Osteocyte (in vitro differentiated cells): ENCODE results near the gene F8. TPM values are rescaled to one million over a fixed set of nuclear protein-coding genes. Genes with fewer than 3 reads are reported as not detected.
"Not testable (repeated sequence)": the region's sequence is repeated elsewhere in the genome, so short reads cannot be mapped to it uniquely, and the experiment has no call there.

ENCODE experiments used
- DNase-seq: peaks from one replicate; pipeline ENCODE4 v3.0.0; 2021; ENCODE audit warnings: mixed read lengths; ENCODE audit not compliant: unreplicated experiment; ENCODE audit errors: extremely low spot score
- H3K27ac Mint-ChIP-seq: one replicate; pipeline ENCODE4 v1.8.0; 2021; ENCODE audit warnings: mild to moderate bottlenecking, mixed read lengths; ENCODE audit not compliant: unreplicated experiment
- H3K27me3 Mint-ChIP-seq: one replicate; pipeline ENCODE4 v1.8.0; 2021; ENCODE audit warnings: mixed read lengths; ENCODE audit not compliant: unreplicated experiment
- H3K36me3 Mint-ChIP-seq: one replicate; pipeline ENCODE4 v1.8.0; 2021; ENCODE audit warnings: mixed read lengths; ENCODE audit not compliant: unreplicated experiment
- H3K4me1 Mint-ChIP-seq: one replicate; pipeline ENCODE4 v1.8.0; 2021; ENCODE audit warnings: mixed read lengths; ENCODE audit not compliant: unreplicated experiment
- H3K4me3 Mint-ChIP-seq: one replicate; pipeline ENCODE4 v1.8.0; 2021; ENCODE audit warnings: mild to moderate bottlenecking, moderate library complexity, mixed read lengths; ENCODE audit not compliant: unreplicated experiment
- H3K9me3 Mint-ChIP-seq: one replicate; pipeline ENCODE4 v1.8.0; 2021; ENCODE audit warnings: mixed read lengths; ENCODE audit not compliant: unreplicated experiment
- total RNA-seq: library from RNA; stranded (reverse); gene quantifications from 2 replicates; pipeline ENCODE4 v1.2.1, GENCODE V29; 2021
- TF ChIP-seq, protein P1 (sequence below): fragments of 200-600 bp; sonication (generic); IDR thresholded peaks from 2 replicates; pipeline ENCODE4 v1.5.0; 2021; ENCODE audit warnings: antibody characterized with exemption, mild to moderate bottlenecking, moderate library complexity

F8 gene
- total RNA-seq, 1 donor from 2014 or later: 2.2 TPM

- not testable (repeated sequence) for DNase-seq, H3K4me3 Mint-ChIP-seq, H3K27ac Mint-ChIP-seq, H3K4me1 Mint-ChIP-seq, H3K36me3 Mint-ChIP-seq, H3K9me3 Mint-ChIP-seq, H3K27me3 Mint-ChIP-seq
Observed at GRCh38 chrX:154885549-154885948, 137.0 kb downstream of the F8 start.

DNA sequence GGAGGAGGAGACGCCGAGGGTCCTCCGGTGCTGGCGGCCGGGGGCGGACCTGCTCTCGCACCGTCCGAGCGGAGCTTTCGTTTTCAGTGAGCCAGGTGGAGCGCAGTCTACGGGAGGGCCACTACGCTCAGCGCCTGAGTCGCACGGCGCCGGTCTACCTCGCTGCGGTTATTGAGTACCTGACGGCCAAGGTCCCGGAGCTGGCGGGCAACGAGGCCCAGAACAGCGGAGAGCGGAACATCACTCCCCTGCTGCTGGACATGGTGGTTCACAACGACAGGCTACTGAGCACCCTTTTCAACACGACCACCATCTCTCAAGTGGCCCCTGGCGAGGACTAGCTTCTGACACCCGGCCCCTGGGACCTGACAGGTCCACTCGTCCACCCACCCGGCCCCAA is 137.5 kb downstream of the F8 start:
- H3K9me3 Mint-ChIP-seq, H3K27ac Mint-ChIP-seq, H3K27me3 Mint-ChIP-seq, H3K4me3 Mint-ChIP-seq, H3K36me3 Mint-ChIP-seq, DNase-seq, H3K4me1 Mint-ChIP-seq: not testable (repeated sequence)

DNA sequence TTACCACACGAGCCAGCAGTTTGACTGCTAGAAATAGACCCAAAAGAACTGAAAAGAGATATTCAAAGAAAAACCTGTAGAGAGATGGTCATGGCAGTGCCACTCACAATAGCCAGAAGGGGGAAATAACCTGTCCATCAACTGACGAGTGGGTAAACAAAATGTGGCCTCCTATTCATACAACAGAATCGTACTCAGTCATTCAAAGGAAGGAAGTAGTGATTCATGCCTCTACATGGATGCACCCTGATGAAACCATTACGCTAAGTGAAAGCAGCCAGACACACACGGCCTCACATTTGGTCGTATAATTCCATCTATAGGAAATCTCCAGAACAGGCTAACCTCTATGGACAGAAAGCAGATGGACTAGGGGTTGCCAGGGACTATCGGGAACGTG is 138.5 kb downstream of the F8 start:
- H3K27ac Mint-ChIP-seq, H3K27me3 Mint-ChIP-seq, H3K4me3 Mint-ChIP-seq, H3K36me3 Mint-ChIP-seq, H3K9me3 Mint-ChIP-seq, H3K4me1 Mint-ChIP-seq, DNase-seq: not testable (repeated sequence)

- Mint-ChIP-seq H3K36me3 (no peaks in the 10 kb centered on the region), H3K4me1 (no peaks in the 10 kb centered on the region), H3K9me3 (peaks cover 24% of the 10 kb centered on the region), H3K27me3 (peaks cover 10% of the 10 kb centered on the region), H3K4me3 (no peak overlapping the region), H3K27ac (no peak overlapping the region)
- no peak for DNase-seq
- TF ChIP-seq, protein P1, sequence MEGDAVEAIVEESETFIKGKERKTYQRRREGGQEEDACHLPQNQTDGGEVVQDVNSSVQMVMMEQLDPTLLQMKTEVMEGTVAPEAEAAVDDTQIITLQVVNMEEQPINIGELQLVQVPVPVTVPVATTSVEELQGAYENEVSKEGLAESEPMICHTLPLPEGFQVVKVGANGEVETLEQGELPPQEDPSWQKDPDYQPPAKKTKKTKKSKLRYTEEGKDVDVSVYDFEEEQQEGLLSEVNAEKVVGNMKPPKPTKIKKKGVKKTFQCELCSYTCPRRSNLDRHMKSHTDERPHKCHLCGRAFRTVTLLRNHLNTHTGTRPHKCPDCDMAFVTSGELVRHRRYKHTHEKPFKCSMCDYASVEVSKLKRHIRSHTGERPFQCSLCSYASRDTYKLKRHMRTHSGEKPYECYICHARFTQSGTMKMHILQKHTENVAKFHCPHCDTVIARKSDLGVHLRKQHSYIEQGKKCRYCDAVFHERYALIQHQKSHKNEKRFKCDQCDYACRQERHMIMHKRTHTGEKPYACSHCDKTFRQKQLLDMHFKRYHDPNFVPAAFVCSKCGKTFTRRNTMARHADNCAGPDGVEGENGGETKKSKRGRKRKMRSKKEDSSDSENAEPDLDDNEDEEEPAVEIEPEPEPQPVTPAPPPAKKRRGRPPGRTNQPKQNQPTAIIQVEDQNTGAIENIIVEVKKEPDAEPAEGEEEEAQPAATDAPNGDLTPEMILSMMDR: no peak
Observed at GRCh38 chrX:154873329-154873728, 149.2 kb downstream of the F8 start.

- not testable (repeated sequence) for H3K4me1 Mint-ChIP-seq, H3K36me3 Mint-ChIP-seq, H3K4me3 Mint-ChIP-seq, H3K27ac Mint-ChIP-seq, DNase-seq, H3K27me3 Mint-ChIP-seq
- H3K9me3 Mint-ChIP-seq: peaks cover 37% of the 10 kb centered on the region
Observed at GRCh38 chrX:154868522-154868921, 154.0 kb downstream of the F8 start.

GRCh38 chrX:154855256-154855655 is 167.3 kb downstream of the F8 start:
- peaks cover 13% of the 10 kb centered on the region for H3K9me3 Mint-ChIP-seq
- no peaks in the 10 kb centered on the region for H3K27me3 Mint-ChIP-seq
- no peak for DNase-seq
- TF ChIP-seq, protein P1: no peak
- H3K27ac Mint-ChIP-seq: no peak overlapping the region
- H3K4me3 Mint-ChIP-seq: no peak overlapping the region
- no peaks in the 10 kb centered on the region for H3K4me1 Mint-ChIP-seq
- H3K36me3 Mint-ChIP-seq: no peaks in the 10 kb centered on the region

- H3K36me3 Mint-ChIP-seq: peaks cover 3% of the 10 kb centered on the region
- H3K9me3 Mint-ChIP-seq: peaks cover 18% of the 10 kb centered on the region
- no peak for DNase-seq
- peaks cover 3% of the 10 kb centered on the region for H3K27me3 Mint-ChIP-seq
- no peak overlapping the region for H3K27ac Mint-ChIP-seq
- no peaks in the 10 kb centered on the region for H3K4me1 Mint-ChIP-seq
- no peak overlapping the region for H3K4me3 Mint-ChIP-seq
- TF ChIP-seq, protein P1: no peak
Observed at GRCh38 chrX:154850957-154851611, 171.4 kb downstream of the F8 start.
